NCI-H345 (cell line): ENCODE data around the gene CNNM4.
A peak's percentile ranks its signal among the peaks of the same experiment; 100 is the strongest.
"Not testable (repeated sequence)": the region's sequence is repeated elsewhere in the genome, so short reads cannot be mapped to it uniquely, and the experiment has no call there.

Source experiments
- DNase-seq: peaks from one replicate; lab custom pipeline; 2025; lab: John Stamatoyannopoulos, UW

Gene CNNM4

DNA sequence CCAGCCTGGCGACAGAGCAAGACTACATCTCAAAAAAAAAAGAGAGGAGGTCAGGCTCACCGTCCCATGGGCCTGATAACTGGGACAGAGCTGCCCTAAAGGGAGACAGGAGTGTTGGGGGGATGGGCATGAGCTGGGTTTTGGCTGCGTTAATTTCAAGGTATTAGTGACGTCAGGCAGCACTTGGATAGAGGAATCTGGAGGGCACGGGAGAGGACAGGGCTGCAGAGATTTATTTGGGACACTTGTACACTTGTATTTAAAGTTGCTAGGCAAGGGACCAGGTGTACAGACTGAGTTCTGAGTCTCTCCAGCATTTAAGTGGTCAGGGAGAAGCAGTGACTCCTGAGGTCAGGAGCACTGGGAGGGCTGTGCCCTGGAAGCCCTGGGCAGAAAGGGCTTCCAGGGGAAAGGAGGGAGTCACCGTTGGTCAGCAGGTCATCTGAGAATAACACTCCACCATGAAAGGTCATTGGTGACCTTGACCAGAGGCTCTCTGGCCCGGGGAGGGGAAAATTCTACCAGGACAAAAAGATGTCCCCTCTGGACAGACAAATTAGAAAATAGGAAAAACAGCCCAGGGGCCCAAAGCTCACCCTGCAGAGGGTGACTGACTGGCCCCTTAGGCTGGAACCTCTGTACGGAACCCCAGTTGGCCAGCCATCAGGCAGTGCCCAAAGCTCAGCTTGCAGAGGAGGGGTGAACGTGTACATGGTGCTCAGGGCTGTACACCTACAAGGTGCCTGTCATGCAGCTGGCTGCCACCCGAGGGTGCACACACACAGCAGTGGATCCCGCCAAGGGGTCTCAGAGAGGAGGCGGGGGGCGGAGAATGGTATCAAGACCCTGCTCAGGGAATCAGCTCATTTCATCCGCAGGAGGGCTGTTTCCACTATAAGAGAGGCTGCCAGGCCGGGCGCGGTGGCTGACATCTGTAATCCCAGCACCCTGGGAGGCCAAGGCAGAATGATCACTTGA, 32.4 kb downstream of the CNNM4 start:
- no peak for DNase-seq

DNA sequence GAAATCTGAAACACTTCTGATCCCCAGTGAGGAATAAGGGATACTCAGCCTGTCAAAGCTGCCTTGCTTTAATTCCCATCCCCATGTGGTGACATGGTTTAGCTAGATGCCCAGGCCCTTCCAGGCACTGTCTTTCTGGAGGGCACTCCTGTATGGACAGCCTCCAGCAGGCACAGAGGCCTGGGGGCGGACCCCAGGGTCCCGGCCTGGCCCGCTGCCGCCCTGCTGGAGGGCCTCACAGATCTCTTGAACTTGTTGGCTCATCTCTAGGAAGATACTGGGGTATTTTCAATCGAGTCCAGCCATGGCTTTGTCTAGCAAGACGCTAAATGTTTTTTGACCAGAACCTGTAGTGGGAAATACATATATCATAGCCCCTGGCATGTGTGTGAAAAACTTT, 34.4 kb downstream of the CNNM4 start:
- no peak for DNase-seq

- DNase-seq = not testable (repeated sequence)
Observed at GRCh38 chr2:96796497-96796896, 35.8 kb downstream of the CNNM4 start.

- no peak for DNase-seq
Observed at GRCh38 chr2:96797066-96797625, 36.4 kb downstream of the CNNM4 start.

- no peak for DNase-seq
Observed at GRCh38 chr2:96798733-96799622, 38.3 kb downstream of the CNNM4 start.

GRCh38 chr2:96799623-96799935, 38.9 kb downstream of the CNNM4 start:
- no peak for DNase-seq

DNA sequence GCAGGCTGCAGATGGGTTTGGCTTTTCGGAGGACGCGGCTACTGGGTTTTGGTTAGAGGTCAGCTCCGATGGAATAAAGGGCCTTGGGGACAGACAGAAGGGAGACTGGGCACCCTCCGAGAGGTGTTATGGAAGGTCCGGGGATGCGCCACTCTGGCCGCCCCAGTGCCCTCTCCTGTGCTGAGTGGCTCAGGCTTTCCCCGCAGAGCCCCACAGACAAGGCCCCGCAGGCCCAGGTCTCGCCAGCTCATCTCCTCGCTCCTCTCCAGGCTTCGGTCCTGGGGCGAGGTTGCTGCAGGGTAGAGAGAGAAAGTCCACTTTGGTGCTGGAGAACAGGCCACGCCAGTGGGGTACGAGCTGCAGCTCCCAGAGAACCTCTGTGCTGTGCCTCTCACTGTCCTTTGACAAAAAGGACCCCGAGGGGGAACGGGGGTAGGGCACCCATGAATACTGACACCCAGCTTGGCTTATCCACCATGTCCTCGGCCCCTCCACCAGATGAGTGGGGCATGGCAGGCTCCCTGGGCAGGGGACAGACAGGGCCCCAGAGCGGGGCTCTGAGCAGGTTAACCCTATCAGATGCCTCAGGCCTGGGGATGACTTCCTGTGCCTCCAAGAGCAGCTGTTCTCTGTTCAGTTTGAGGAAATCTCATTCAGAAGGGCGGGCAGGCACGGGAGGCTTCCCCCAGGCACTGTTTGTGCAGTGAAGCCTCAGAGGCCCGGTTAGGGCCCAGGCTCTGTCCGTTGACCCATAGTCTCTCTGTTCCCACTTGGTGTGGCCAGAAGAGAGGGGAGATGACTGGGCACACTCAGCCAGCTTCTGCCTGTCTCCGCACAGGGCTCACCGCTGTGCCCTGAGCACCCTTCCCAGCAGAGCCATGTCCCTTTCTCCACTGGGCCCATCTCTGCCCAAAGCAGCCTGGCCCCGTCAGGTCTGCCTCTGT, 39.6 kb downstream of the CNNM4 start:
- no peak for DNase-seq

DNA sequence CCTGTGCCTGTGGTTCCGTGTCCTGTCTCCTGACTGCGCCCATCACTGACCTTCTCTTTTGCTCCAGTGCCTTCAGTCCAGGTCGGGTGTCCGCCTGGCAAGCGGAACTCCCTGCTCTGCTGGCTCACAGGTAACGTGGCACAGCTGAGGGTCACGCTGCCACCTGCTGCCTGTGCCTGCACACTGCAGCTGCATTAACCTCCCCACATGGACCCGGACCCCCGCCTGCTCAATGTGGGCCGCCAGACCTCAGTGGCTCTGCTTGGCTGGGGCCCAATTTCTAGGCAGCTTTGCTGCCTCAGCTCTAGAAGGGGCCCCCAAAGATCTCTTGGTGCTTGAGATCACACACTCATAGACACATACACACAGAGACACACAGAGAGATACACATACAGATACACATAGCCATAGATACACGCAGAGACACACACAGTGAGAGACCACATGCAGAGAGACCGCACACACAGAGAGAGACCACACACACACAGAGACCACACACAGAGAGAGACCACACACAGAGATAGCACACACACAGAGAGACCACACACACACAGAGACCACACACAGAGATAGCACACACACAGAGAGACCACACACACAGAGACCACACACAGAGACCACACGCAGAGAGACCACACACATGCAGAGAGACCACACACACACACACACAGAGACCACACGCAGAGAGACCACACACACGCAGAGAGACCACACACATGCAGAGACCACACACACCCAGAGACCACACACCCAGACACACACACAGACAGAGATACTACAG, 40.5 kb downstream of the CNNM4 start:
- DNase-seq = peak; percentile 61

- no peak for DNase-seq
Observed at GRCh38 chr2:96801786-96802595, 41.3 kb downstream of the CNNM4 start.

DNA sequence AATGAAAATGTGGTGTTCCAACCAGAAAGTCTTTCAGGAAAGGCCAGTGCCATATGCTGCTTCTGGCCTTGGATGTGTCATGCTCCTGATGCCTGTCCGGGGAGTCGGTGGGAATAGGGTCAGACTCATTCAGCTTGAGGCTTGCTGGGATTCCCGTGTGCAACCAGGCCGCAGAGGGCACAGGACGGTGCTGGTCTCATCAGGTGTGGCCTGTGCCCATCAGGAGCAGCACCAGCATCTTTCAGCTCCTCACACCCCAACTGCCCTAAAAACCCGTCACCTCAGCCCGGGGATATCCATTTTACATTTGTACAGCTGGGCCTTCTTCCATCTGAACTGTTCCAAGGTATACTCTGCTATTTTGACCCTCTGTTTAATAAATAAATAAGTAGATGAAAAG, 42.0 kb downstream of the CNNM4 start:
- DNase-seq = no peak

DNA sequence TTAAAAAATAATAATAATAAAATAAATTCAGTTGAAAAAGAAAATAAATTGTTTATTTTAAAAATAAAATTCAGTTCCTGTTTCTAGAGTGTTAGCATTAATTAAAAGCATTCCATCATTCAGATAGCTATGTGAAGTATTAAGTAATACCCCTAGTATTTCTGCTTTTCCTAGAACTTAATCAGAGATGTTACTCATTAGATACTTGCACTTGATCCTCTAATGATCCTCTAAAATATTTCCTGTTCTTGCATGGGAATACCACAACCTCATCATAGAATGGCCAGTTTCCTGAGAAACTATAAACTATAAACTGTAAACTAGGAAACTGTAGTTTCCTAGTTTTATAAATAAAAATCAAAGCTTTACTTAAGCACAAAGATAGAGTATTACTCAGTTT, 44.3 kb downstream of the CNNM4 start:
- DNase-seq = no peak

- DNase-seq = not testable (repeated sequence)
Observed at GRCh38 chr2:96805946-96806345, 45.2 kb downstream of the CNNM4 start.

DNA sequence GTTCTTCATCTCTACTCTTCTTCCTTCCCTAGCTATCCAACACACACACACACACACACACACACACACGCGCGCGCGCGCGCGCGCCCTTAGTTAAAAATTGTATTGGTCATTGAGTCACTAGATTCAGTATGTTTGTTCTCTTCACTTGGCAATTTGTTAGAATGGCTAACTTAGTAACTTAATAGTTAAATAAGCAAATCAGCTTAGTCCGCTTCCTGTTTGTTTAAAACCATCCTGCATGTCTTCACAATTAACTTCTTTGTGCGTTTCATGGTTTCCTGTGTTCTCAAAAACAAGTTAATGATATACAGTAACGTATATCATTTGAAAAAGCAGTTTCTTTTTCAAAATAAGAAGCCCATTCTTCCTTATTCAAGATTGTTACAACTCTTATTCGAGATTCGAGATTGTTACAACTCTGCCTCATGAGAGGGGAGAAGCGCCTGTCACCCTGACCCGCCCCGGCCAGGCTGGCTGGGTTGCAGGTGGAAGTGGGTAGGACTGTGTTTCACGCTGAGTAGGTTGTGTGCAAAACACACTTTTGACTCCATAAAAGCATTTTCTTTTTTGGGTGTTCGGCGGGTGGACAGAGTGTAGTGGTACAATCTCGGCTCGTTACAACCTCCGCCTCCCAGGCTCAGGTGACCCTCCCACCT, 45.9 kb downstream of the CNNM4 start:
- DNase-seq = no peak

GRCh38 chr2:96807127-96807471, 46.4 kb downstream of the CNNM4 start:
- DNase-seq = no peak

GRCh38 chr2:96808176-96808837, 47.6 kb downstream of the CNNM4 start:
- DNase-seq = no peak

GRCh38 chr2:96809216-96809882, 48.6 kb downstream of the CNNM4 start:
- no peak for DNase-seq

GRCh38 chr2:96809951-96810782, 49.5 kb downstream of the CNNM4 start:
- no peak for DNase-seq
